GM23248 (cell line): ENCODE results near the gene RPGRIP1.

Source experiments
- EZH2 ChIP-seq: fragments of 200-600 bp; sonication (generic); IDR thresholded peaks from 2 replicates; pipeline ENCODE4 v1.6.1; 2018; ENCODE audit warnings: antibody characterized with exemption, mild to moderate bottlenecking; ENCODE audit not compliant: insufficient read depth, poor library complexity, severe bottlenecking
- EZH2phosphoT487 ChIP-seq: fragments of 200-600 bp; sonication (generic); IDR thresholded peaks from 2 replicates; pipeline ENCODE4 v1.6.1; 2018; ENCODE audit warnings: antibody characterized with exemption, moderate library complexity, mild to moderate bottlenecking, low read depth; ENCODE audit not compliant: insufficient read depth

GRCh38 chr14:21322716-21323115 is 42.8 kb downstream of the RPGRIP1 start:
- TF ChIP-seq EZH2 (no peak), EZH2phosphoT487 (no peak)
